ENCODE data around the gene THAP10.

THAP10 gene

GRCh38 chr15:70853318-70853972 is 38.8 kb downstream of the THAP10 start:
- DNase-seq = no peak

GRCh38 chr15:70852501-70853317 is 39.5 kb downstream of the THAP10 start:
- no peak for DNase-seq

- DNase-seq = no peak
These were observed 40.3 kb downstream of the THAP10 start for GRCh38 chr15:70851889-70852288.

GRCh38 chr15:70845602-70846360 is 46.5 kb downstream of the THAP10 start:
- DNase-seq = no peak

- no peak for DNase-seq
These were observed 54.8 kb downstream of the THAP10 start for GRCh38 chr15:70837476-70837875.

- no peak for DNase-seq
These were observed 56.4 kb downstream of the THAP10 start for GRCh38 chr15:70835841-70836240.

GRCh38 chr15:70835415-70835814 is 56.8 kb downstream of the THAP10 start:
- no peak for DNase-seq

- no peak for DNase-seq
These were observed 57.2 kb downstream of the THAP10 start for GRCh38 chr15:70834999-70835398.

- no peak for DNase-seq
These were observed 58.1 kb downstream of the THAP10 start for GRCh38 chr15:70833861-70834765.

- no peak for DNase-seq
These were observed 58.8 kb downstream of the THAP10 start for GRCh38 chr15:70833422-70833821.

GRCh38 chr15:70832176-70832575 is 60.1 kb downstream of the THAP10 start:
- no peak for DNase-seq
